ENCODE data around the gene ATP11A. TPM values are rescaled to one million over a fixed set of nuclear protein-coding genes. Genes with fewer than 3 reads are reported as not detected.

The ATP11A gene
- total RNA-seq, 1 experiment from 2014 or later = 80.4 TPM

GRCh38 chr13:112808377-112809140 is 118.7 kb downstream of the ATP11A start:
- CTCF ChIA-PET = no interaction called here
- no TSS peak for BruUV-seq (replicated peaks)
- Histone ChIP-seq H4K20me1 (ENCODE audit: insufficient read depth) (no peaks in the 10 kb centered on the region), H3K36me3 (ENCODE audit: control insufficient read depth in 1 of 2, insufficient read depth in 2 of 2, low read length in 2 of 2) (peaks cover 0 to 4% of the 10 kb centered on the region in 2 experiments; a peak in 2 of 4 replicates), H3K9me3 (ENCODE audit: control insufficient read depth in 1 of 2, insufficient read depth in 1 of 2, low read depth in 1 of 2, low read length in 2 of 2) (no peaks in the 10 kb centered on the region), H3K27ac (ENCODE audit: low read depth, low read length) (no peak overlapping the region), H3K9me2 (ENCODE audit: insufficient read depth) (no peaks in the 10 kb centered on the region), H3K4me1 (ENCODE audit: control insufficient read depth in 1 of 2, insufficient read depth in 2 of 2, low read length in 2 of 2) (no peaks in the 10 kb centered on the region), H3K4me2 (ENCODE audit: low read length) (no peak overlapping the region), H3K79me2 (ENCODE audit: insufficient read depth, low read length) (no peaks in the 10 kb centered on the region), H2AFZ (ENCODE audit: low read depth, low read length, poor library complexity, severe bottlenecking) (no peak overlapping the region), H3K9ac (ENCODE audit: low read length) (no peak overlapping the region), H3K27me3 (ENCODE audit: insufficient read depth, low read length) (no peaks in the 10 kb centered on the region), H3K4me3 (replicated peaks in 1 of 2; ENCODE audit: low read depth in 1 of 2, low read length in 2 of 2) (no peak overlapping the region)
- ATAC-seq = no peak
- POLR2A ChIA-PET = no interaction called here
- intact Hi-C loops (cut with micrococcal nuclease) = no loop called here
- DNase-seq (ENCODE audit: low read depth, low spot score) = no peak
- RAD21 ChIA-PET (ENCODE audit: low non-redundant PET in 1 of 2, low total read pairs in 2 of 2, uncharacterized antibody in 2 of 2, unreplicated experiment in 2 of 2) = no interaction called here
- TF ChIP-seq POLR2AphosphoS5 (IDR thresholded peaks at IDR 0.05; ENCODE audit: low read depth, low read length) = no peak
- no peak for TF ChIP-seq MAX (IDR thresholded peaks at IDR 0.05)
- no peak for TF ChIP-seq ZFX (IDR thresholded peaks at IDR 0.05)
- TF ChIP-seq, protein P1, sequence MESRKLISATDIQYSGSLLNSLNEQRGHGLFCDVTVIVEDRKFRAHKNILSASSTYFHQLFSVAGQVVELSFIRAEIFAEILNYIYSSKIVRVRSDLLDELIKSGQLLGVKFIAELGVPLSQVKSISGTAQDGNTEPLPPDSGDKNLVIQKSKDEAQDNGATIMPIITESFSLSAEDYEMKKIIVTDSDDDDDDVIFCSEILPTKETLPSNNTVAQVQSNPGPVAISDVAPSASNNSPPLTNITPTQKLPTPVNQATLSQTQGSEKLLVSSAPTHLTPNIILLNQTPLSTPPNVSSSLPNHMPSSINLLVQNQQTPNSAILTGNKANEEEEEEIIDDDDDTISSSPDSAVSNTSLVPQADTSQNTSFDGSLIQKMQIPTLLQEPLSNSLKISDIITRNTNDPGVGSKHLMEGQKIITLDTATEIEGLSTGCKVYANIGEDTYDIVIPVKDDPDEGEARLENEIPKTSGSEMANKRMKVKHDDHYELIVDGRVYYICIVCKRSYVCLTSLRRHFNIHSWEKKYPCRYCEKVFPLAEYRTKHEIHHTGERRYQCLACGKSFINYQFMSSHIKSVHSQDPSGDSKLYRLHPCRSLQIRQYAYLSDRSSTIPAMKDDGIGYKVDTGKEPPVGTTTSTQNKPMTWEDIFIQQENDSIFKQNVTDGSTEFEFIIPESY (IDR thresholded peaks at IDR 0.05; ENCODE audit: extremely low read depth, insufficient replicate concordance, low read length) = no peak
- TF ChIP-seq CBX3 (IDR thresholded peaks at IDR 0.05; ENCODE audit: low read depth) = no peak
- TF ChIP-seq YY1 (IDR thresholded peaks at IDR 0.05; ENCODE audit: extremely low read depth, insufficient replicate concordance, low read depth, low read length) = no peak
- TF ChIP-seq EZH2phosphoT487 (IDR thresholded peaks at IDR 0.05; ENCODE audit: borderline replicate concordance) = no peak
- no peak for TF ChIP-seq JUND (IDR thresholded peaks at IDR 0.05)

Data from HCT116 (cell line).